Esophagus muscularis mucosa (tissue), 4 donors: ENCODE data around the gene DGKG. TPM values are rescaled to one million over a fixed set of nuclear protein-coding genes. Genes with fewer than 3 reads are reported as not detected.

Experiments used
- DNase-seq: peaks from one replicate; pipeline ENCODE4 v3.0.0-alpha.2; 2017; ENCODE audit errors: extremely low spot score
- H3K27ac ChIP-seq, 4 donors: fragments of 200-600 bp; sonication (generic); replicated peaks in 1 of 4; 1 replicate in 3 of 4; 2 replicates in 1 of 4; pipeline ENCODE4 v1.5.1; 2016 to 2019; ENCODE audit warnings: mild to moderate bottlenecking in 1 of 4
- H3K27me3 ChIP-seq, 4 donors: fragments of 200-600 bp; sonication (generic); one replicate each; pipeline versions ENCODE4 v1.5.1 to v1.6.0; 2016 to 2019
- H3K36me3 ChIP-seq, 4 donors: fragments of 200-600 bp; sonication (generic); one replicate each; pipeline ENCODE4 v1.5.1; 2016 to 2019
- H3K4me1 ChIP-seq, 4 donors: fragments of 200-600 bp; sonication (generic); one replicate each; pipeline ENCODE4 v1.5.1; 2016 to 2019
- H3K4me3 ChIP-seq, 4 donors: fragments of 200-600 bp; sonication (generic); 1 replicate in 2 of 4; 2 replicates in 2 of 4; pipeline ENCODE4 v1.5.1; 2016 to 2019; ENCODE audit warnings: mild to moderate bottlenecking in 4 of 4, moderate library complexity in 1 of 4
- H3K9me3 ChIP-seq, 4 donors: fragments of 200-600 bp; sonication (generic); 1 replicate in 3 of 4; 2 replicates in 1 of 4; pipeline ENCODE4 v1.5.1; 2016 to 2019
- CTCF ChIP-seq, 3 experiments: fragments of 200-600 bp in 2 of 3; fragments of 450-650 bp in 1 of 3; sonication (generic) in 2 of 3; IDR thresholded peaks; one replicate each; pipeline ENCODE4 v1.5.1; 2017 to 2019; ENCODE audit warnings: antibody characterized with exemption in 3 of 3, mild to moderate bottlenecking in 2 of 3, moderate library complexity in 1 of 3
- EP300 ChIP-seq: sonication (generic); formaldehyde crosslinking; IDR thresholded peaks from one replicate; pipeline ENCODE4 v1.6.1; 2017; ENCODE audit warnings: antibody characterized with exemption
- POLR2A ChIP-seq: fragments of 450-650 bp; IDR thresholded peaks from one replicate; pipeline ENCODE4 v1.6.1; 2017; ENCODE audit warnings: antibody characterized with exemption, moderate library complexity, mild to moderate bottlenecking, low read depth
- POLR2AphosphoS5 ChIP-seq, 2 donors: sonication (generic); formaldehyde crosslinking; IDR thresholded peaks; one replicate each; pipeline ENCODE4 v1.6.1; 2017; ENCODE audit warnings: antibody characterized with exemption in 2 of 2
- WGBS: methylation state at CpG from one replicate; pipeline ENCODE4 v1.1.5; 2018; 5-methylcytosine and 5-hydroxymethylcytosine counted together
- intact Hi-C: fragments of 100-400 bp; cut with DNase I; formaldehyde crosslinking; loops from one replicate; pipeline ENCODE4 v1.15.1; 2023
- total RNA-seq, 4 donors: library from RNA; depleted of rRNA; stranded (reverse); fragments of >200 nt; gene quantifications; one replicate each; pipeline versions ENCODE4 v1.1.0 to v1.2.1, GENCODE V29; 2016

The DGKG gene
- total RNA-seq, 4 donors from 2014 or later, result 75.0 to 169 (median 104) TPM

GRCh38 chr3:186118692-186119091 is 243.3 kb downstream of the DGKG start:
- H3K4me1 ChIP-seq, result no peaks in the 10 kb centered on the region
- no peaks in the 10 kb centered on the region for H3K9me3 ChIP-seq
- no peak for DNase-seq
- 92% methylated on average over 5 of the region's 5 CpGs for WGBS
- TF ChIP-seq EP300 (no peak), CTCF (IDR thresholded peaks at IDR 0.05) (no peak), POLR2A (no peak), POLR2AphosphoS5 (IDR thresholded peaks at IDR 0.05) (no peak)
- no peaks in the 10 kb centered on the region for H3K36me3 ChIP-seq
- H3K27ac ChIP-seq, result no peak overlapping the region
- no peaks in the 10 kb centered on the region for H3K27me3 ChIP-seq
- intact Hi-C loops, result no loop called here
- H3K4me3 ChIP-seq, result no peak overlapping the region

DNA sequence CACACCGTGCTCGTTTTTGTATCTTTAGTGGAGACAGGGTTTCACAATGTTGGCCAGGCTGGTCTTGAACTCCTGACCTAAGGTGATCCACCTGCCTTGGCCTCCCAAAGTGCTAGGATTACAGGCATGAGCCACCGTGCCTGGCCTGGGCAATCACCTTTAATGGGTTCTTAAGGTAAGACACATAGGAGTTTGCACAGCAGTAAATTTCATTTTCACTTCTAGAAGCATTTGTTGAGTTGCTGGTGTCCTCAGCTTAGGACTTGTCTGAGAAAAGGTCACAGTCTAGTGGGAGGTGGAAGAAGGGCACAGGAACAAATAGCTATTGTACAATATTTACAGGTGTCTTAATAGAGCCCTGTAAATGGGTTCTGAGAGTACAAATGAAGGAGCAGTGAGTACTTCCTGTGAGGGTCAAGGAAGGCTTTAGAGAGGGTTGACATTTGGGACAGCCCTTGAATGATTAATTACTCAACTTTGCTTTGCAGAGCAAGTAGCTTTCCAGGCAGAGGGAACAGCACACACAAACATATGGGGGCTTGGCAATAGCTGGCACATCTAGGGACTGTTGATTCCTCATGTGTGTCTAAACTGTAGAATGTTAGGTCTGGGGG is 244.4 kb downstream of the DGKG start:
- no peak overlapping the region for H3K27ac ChIP-seq
- H3K36me3 ChIP-seq, result no peaks in the 10 kb centered on the region
- no peaks in the 10 kb centered on the region for H3K4me1 ChIP-seq
- 92% methylated on average over 3 of the region's 3 CpGs for WGBS
- DNase-seq, result no peak
- no peak overlapping the region for H3K4me3 ChIP-seq
- H3K9me3 ChIP-seq, result no peaks in the 10 kb centered on the region
- TF ChIP-seq POLR2AphosphoS5 (IDR thresholded peaks at IDR 0.05), result no peak
- TF ChIP-seq CTCF (IDR thresholded peaks at IDR 0.05), result no peak
- no peak for TF ChIP-seq POLR2A
- TF ChIP-seq EP300, result no peak
- H3K27me3 ChIP-seq, result peaks cover 0 to 3% (median 0%) of the 10 kb centered on the region in 4 donors
- intact Hi-C loops, result no loop called here

- peaks cover 0 to 15% (median 0%) of the 10 kb centered on the region in 4 donors for H3K27me3 ChIP-seq
- no peaks in the 10 kb centered on the region for H3K36me3 ChIP-seq
- no peak for TF ChIP-seq EP300
- TF ChIP-seq POLR2AphosphoS5 (IDR thresholded peaks at IDR 0.05), result no peak
- no peak for TF ChIP-seq CTCF (IDR thresholded peaks at IDR 0.05)
- no peak for TF ChIP-seq POLR2A
- peaks cover 4 to 10% (median 7%) of the 10 kb centered on the region in 4 donors for H3K4me1 ChIP-seq
- no peaks in the 10 kb centered on the region for H3K9me3 ChIP-seq
- DNase-seq, result no peak
- intact Hi-C loops, result no loop called here
- H3K27ac ChIP-seq, result no peak overlapping the region
- 82% methylated on average over 9 of the region's 15 CpGs for WGBS
- no peak overlapping the region for H3K4me3 ChIP-seq
These were observed 246.6 kb downstream of the DGKG start for GRCh38 chr3:186115239-186115996.

DNA sequence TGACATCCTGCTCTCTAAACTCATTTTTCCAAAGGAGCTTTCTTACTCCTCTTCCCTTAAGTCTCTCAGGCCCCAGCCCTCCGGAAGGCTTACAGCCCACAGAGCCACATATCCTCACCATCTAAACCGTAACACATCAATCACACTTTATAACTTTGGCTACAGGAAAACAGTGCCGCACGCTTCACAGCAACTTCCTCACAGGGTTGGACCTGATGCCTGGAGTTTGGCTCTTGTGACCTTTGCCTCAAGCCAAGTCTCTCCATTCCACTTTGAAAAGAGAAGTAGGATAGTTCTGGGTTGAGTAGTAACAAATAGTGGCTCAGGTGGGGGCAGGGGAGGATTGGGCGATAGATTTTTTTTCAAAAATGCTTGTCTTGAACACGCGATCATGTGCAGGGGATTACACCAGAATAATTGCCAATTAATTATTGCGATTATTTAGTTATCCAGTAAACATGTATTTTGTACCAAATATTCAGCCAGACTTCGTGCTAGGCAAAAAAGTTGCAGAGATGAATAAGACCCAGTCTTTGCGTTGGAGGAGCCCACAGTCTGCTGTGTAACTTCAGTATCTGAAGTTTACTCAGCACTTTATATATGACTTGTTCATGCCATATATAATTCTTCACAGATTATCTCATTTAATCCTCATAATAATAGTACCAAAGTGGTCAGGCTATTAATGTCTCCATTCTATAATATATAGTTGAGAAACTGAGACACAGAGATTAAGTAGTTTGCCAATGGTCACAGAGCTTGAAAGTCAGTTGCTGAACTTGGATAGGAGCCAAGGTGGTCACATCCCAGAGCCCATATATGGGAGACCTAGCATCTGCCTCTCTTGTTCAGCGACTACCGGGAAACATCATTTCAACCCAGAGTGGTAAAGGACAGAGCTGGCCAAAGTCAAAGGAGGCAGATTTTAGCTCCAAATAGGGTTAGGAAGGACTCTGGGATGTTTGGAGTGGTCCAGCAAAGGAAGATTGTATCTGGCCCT is 250.8 kb downstream of the DGKG start:
- peaks cover 0 to 15% (median 0%) of the 10 kb centered on the region in 4 donors for H3K27me3 ChIP-seq
- TF ChIP-seq EP300 (no peak), CTCF (IDR thresholded peaks at IDR 0.05) (no peak), POLR2A (no peak), POLR2AphosphoS5 (IDR thresholded peaks at IDR 0.05) (no peak)

More for the DNA sequence above, 250.8 kb downstream of the DGKG start:
- no peaks in the 10 kb centered on the region for H3K36me3 ChIP-seq
- no peak for DNase-seq
- whole genome bisulfite sequencing, result 52% methylated on average over 12 of the region's 12 CpGs
- no peak overlapping the region for H3K4me3 ChIP-seq
- peaks cover 21 to 44% (median 38%) of the 10 kb centered on the region in 4 donors for H3K4me1 ChIP-seq
- intact Hi-C loops, result no loop called here
- H3K9me3 ChIP-seq, result no peaks in the 10 kb centered on the region
- H3K27ac ChIP-seq, result no peak overlapping the region
